ENCODE data around the gene TCF4.

DNA sequence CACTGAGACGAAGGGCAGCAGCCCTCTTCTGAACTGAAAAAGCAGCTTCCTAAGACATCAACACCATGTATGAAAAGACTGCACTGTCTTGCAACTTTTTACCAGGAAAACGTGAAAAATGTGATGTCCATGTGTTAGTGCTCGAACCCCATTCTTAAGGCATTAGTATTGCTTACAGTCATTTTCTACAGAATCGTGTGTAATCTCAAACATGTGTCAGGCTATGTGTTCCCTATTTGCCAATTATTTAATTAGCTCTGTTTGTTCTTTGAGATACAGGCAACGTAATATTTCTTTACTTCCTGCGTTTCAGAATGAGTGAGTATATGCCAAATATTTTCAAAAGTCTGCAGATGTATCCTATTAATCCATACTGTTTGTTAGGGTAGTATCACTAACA lies 321.0 kb downstream of the TCF4 start:
- TF ChIP-seq, protein P1, sequence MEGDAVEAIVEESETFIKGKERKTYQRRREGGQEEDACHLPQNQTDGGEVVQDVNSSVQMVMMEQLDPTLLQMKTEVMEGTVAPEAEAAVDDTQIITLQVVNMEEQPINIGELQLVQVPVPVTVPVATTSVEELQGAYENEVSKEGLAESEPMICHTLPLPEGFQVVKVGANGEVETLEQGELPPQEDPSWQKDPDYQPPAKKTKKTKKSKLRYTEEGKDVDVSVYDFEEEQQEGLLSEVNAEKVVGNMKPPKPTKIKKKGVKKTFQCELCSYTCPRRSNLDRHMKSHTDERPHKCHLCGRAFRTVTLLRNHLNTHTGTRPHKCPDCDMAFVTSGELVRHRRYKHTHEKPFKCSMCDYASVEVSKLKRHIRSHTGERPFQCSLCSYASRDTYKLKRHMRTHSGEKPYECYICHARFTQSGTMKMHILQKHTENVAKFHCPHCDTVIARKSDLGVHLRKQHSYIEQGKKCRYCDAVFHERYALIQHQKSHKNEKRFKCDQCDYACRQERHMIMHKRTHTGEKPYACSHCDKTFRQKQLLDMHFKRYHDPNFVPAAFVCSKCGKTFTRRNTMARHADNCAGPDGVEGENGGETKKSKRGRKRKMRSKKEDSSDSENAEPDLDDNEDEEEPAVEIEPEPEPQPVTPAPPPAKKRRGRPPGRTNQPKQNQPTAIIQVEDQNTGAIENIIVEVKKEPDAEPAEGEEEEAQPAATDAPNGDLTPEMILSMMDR (IDR thresholded peaks at IDR 0.05): no peak
- TF ChIP-seq RFX5 (IDR thresholded peaks at IDR 0.05; ENCODE audit: low read length): no peak
- TF ChIP-seq POLR2AphosphoS5 (IDR thresholded peaks at IDR 0.05; ENCODE audit: low read depth, low read length): no peak
- TF ChIP-seq CHD2 (IDR thresholded peaks at IDR 0.05; ENCODE audit: low read length, partially characterized antibody): no peak
- TF ChIP-seq RAD21 (IDR thresholded peaks at IDR 0.05; ENCODE audit: low read length): no peak
- TF ChIP-seq YY1 (IDR thresholded peaks at IDR 0.05; ENCODE audit: low read depth): no peak
- TF ChIP-seq ELF1 (IDR thresholded peaks at IDR 0.05): no peak
